ENCODE measurements around the gene PAMR1.
A peak's percentile ranks its signal among the peaks of the same experiment; 100 is the strongest.
"Not testable (repeated sequence)": the region's sequence is repeated elsewhere in the genome, so short reads cannot be mapped to it uniquely, and the experiment has no call there.

The PAMR1 gene, protein sequence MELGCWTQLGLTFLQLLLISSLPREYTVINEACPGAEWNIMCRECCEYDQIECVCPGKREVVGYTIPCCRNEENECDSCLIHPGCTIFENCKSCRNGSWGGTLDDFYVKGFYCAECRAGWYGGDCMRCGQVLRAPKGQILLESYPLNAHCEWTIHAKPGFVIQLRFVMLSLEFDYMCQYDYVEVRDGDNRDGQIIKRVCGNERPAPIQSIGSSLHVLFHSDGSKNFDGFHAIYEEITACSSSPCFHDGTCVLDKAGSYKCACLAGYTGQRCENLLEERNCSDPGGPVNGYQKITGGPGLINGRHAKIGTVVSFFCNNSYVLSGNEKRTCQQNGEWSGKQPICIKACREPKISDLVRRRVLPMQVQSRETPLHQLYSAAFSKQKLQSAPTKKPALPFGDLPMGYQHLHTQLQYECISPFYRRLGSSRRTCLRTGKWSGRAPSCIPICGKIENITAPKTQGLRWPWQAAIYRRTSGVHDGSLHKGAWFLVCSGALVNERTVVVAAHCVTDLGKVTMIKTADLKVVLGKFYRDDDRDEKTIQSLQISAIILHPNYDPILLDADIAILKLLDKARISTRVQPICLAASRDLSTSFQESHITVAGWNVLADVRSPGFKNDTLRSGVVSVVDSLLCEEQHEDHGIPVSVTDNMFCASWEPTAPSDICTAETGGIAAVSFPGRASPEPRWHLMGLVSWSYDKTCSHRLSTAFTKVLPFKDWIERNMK

DNA sequence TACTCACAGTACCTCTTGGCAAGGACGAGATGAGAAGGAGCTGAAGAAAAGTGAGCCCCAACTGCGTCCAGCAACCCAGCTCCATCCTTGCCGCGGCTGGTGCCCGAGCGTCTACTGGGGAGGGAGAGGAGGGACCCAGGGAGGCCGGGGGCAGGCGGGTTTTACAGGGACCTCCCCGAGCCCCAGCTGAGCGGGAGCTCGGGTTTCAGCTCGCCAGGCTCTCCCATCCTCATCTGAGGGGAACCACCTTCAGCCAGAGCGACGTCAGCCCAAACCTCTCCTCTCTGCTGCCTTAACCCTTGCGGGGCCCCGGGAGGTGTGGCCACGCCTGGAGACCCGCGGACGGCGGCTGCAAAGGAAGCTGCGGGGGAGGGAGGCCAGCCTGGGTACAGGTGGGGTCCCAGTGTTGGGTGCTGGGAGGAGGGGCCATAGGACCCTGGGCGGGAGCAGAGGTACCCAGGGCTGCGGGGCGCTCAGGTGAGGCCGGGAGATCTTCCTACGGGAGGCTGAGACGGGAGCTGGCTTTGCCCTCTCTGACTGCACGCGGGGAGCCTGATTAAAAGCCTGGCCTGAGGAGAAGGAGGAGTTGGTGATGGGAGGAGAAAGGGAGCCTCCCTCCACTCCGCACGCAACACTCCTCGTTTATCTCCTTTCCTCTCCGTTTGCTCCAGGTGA is at the start of gene PAMR1:
Gene PAMR1 (minus strand): TSS at position 116 of the 675 bp plus-strand sequence. CDS start 31 bp downstream, at position 85.
- peak; percentile 8 for DNase-seq

GRCh38 chr11:35571696-35572095 is 46.3 kb upstream of the PAMR1 start:
- no peak for DNase-seq

- peak; percentile 4 for DNase-seq
These were observed 42.5 kb upstream of the PAMR1 start for GRCh38 chr11:35567737-35568465.

GRCh38 chr11:35566885-35567284 is 41.5 kb upstream of the PAMR1 start:
- DNase-seq, result no peak

DNA sequence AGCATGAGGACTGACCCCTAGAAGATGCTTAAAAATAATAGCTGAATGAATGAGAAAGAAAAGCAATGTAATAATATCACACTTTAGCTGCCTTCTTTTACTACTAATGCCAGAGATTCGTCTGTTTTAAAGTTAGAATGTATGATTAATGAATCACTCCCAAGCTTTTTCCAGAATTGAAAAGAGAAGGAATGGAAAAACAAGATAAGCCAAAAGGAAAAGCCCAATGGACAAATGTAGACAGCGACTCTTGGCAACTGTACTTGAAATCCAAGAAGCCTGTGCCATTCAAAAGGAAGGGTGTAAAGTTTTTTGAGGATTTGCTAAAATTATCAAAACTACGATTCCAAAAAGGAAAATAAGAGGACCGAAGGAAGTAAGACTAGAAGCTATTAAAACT is 40.8 kb upstream of the PAMR1 start:
- DNase-seq, result no peak

DNA sequence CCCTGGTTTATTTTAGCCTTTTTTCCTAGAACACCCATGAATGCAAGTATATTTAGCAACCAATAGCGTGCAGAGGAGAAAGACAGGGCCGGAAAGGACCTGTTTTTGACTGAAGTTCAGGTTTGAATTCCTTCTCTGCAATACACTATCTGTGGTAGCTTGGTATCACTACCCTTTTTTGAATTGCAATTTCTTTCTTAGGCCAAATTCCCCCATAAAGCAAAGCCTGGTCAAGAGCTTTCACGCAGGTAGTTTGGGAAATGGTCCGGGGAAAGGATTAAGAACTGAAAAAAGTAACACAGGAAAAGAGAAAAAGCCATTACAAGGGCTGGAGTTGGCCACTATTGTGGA is 38.8 kb upstream of the PAMR1 start:
- no peak for DNase-seq

DNA sequence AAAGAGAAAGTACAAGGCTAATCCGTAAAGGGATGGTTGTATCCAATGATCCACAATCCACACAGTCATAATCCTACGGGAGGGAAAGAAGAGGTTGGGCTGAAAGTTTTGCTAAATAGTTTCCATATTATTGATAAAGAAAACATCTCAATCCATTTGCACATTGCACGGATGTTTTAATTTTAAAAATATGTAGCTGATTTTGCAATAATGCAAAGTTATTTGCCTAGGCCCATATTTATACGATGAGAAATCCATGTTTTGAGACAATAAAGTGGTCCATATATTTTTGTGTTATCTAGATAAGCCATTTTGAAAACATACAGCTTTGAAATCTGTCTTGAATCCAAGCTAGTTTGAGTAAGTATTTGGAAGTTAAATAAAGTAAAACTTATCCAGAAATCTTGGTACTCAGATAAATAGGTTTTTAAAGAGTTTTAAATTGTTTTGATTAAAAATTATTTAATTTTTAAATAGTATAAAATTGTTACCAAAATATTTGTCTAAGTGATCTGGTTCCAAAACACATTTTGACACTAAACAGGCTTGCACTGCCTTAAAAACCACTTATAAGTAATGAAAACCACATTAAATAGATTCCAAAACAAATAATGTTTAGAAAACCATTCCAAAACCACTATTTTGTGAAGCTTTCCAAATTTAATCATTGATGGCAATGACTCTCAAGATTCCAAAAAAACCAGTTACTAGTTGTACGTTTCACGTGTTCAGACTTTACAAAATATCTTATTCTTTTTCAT is 38.2 kb upstream of the PAMR1 start:
- DNase-seq, result no peak

GRCh38 chr11:35559949-35560348 is 34.5 kb upstream of the PAMR1 start:
- no peak for DNase-seq

- no peak for DNase-seq
These were observed 33.1 kb upstream of the PAMR1 start for GRCh38 chr11:35558513-35558912.

DNA sequence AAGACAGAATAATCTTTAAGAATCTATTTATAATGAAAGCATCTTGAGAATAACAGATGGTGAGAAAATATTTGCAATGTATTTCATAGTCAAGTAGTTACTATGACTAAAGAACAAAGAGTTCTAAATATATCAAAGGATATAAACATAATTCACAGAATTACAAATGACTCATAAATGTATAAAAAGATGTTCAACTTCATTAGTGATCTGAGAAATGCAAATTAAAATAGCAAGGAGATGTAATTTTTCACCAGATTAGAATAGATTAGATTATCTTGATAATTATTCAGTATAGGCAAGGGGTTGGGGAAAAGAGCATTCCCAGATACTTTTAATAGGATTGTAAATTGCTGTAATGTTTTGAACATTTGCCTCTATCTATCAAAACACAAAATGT is 30.1 kb upstream of the PAMR1 start:
- no peak for DNase-seq

DNA sequence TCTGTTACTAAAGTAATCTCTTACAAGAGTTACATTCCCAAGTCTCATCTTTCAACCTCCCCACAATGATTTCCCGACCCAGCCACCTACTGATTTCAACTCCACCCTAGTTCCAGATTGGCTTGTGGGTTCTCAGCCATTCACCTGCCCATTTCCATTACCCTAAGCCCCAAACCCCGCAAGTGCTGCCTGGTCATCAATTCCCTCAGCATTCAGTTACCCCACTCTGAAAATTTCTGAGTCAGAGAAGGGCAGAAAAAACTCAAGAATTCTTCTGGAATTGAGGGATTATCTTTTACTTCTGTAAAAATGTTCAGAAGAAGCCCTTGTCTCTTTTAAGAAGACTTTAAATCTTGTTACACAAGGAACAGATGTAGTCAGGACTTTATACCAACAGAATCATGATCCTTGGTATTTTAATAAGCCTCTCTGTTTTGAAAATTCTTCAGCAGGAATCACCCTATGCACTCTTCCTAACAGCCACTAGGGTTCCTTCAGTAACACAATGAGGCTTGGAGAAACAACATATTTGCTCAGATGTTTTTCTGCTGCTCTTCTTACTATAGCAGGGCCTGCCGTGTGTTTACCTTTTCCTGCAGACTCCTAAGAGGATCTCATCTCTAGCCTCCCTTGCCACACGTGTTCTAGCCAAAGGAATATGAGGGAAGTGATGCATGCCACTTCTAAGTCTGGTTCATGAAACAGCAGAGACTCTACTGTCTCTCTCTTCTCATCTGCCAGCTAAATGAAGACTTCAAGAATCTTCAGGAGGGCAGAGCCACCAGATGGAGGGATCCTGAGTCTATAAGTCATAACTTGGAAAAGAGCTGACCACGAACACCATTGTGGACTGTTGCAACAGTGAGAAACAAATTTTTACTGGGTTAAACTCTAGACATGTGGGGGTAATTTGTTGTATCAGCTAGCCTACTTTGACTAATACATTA is 29.3 kb upstream of the PAMR1 start:
- no peak for DNase-seq

DNA sequence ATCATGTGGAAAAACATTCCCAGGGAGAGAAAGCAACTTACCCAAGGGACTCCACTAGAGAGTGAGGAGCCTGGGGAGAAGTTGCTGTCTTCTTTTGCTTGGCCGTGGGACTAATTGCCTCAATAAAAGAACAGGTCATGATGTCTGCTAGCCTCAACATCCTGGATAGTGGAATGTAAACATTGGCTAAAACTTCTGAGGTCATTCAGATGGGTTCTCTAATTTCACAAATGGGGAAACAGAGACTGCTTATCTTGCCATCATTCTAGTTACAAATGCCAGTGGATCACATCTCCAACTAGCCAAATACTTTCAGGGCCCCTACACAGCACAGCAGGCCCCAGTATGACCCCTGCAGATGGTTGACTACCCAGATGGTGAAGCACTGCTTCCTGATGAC is 28.4 kb upstream of the PAMR1 start:
- DNase-seq, result no peak

GRCh38 chr11:35553021-35553420 is 27.6 kb upstream of the PAMR1 start:
- no peak for DNase-seq

- no peak for DNase-seq
These were observed 27.2 kb upstream of the PAMR1 start for GRCh38 chr11:35552616-35553015.

- DNase-seq, result no peak
These were observed 25.1 kb upstream of the PAMR1 start for GRCh38 chr11:35550374-35551036.

- no peak for DNase-seq
These were observed 24.4 kb upstream of the PAMR1 start for GRCh38 chr11:35549787-35550186.

GRCh38 chr11:35548925-35549561 is 23.6 kb upstream of the PAMR1 start:
- DNase-seq, result no peak

GRCh38 chr11:35547995-35548394 is 22.6 kb upstream of the PAMR1 start:
- not testable (repeated sequence) for DNase-seq

DNA sequence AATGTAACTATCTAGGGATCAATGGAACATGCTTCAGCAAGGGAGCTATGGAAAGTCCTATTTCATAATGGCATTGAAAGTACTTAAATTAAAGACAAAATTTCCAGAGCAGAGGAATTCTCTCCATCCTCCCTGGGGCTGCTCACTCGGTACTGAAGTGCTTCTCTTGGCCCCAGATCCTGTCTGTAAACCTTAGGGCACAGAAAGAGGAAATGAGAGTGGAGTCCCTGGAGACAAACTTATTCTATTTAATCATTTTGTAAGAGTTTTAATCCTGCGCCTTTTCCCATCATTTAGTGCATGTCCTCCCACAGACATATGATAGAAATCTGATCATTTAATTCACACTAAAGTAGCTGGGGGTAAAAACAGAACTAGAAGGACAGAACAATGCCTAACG is 20.9 kb upstream of the PAMR1 start:
- no peak for DNase-seq

- DNase-seq, result no peak
These were observed 20.1 kb upstream of the PAMR1 start for GRCh38 chr11:35545391-35546003.
